HEK293 (cell line): Measurements from ENCODE around the gene CLPTM1.
A peak's percentile ranks its signal among the peaks of the same experiment; 100 is the strongest.

ENCODE experiments used
- CTCF ChIA-PET: fragments of 350-600 bp; formaldehyde crosslinking; extraction: SDS; loops from one replicate; lab custom pipeline; 2021; ENCODE audit warnings: antibody characterized with exemption; lab: Yijun Ruan, JAX
- POLR2A ChIA-PET: fragments of 300-600 bp; formaldehyde crosslinking; extraction: SDS; loops from one replicate; lab custom pipeline; 2020; ENCODE audit warnings: antibody characterized with exemption, inconsistent platforms; lab: Yijun Ruan, JAX
- H3K27ac ChIP-seq: fragments of 200-500 bp; sonication (Bioruptor generic); 2 replicates; pipeline ENCODE4 v1.5.1; 2014; ENCODE audit warnings: low read depth, low read length, control low read depth, inconsistent platforms; ENCODE audit errors: extremely low read depth
- H3K36me3 ChIP-seq, 2 experiments: fragments of 200-500 bp in 1 of 2; sonication (Bioruptor generic) in 1 of 2; 1 replicate in 1 of 2; 2 replicates in 1 of 2; pipeline ENCODE4 v1.5.1; 2014 to 2017; ENCODE audit warnings: inconsistent platforms in 2 of 2, low read length in 2 of 2; ENCODE audit not compliant: control insufficient read depth in 2 of 2, insufficient read depth in 1 of 2
- H3K4me1 ChIP-seq: fragments of 200-500 bp; sonication (Bioruptor generic); 2 replicates; pipeline ENCODE4 v1.5.1; 2014; ENCODE audit warnings: mild to moderate bottlenecking, low read length, inconsistent platforms; ENCODE audit not compliant: control insufficient read depth, insufficient read depth
- H3K4me3 ChIP-seq: 2 replicates; pipeline ENCODE4 v1.5.1; 2011; ENCODE audit warnings: low read depth, mild to moderate bottlenecking, control low read depth, low read length, moderate library complexity
- H3K9me3 ChIP-seq: fragments of 200-500 bp; sonication (Bioruptor generic); 2 replicates; pipeline ENCODE4 v1.5.1; 2014; ENCODE audit warnings: low read depth, low read length, inconsistent platforms; ENCODE audit not compliant: control insufficient read depth, insufficient read depth
- KLF10 ChIP-seq: fragments of 450-650 bp; IDR thresholded peaks from 2 replicates; pipeline ENCODE4 v1.5.1; 2018; ENCODE audit warnings: missing biosample characterization, mild to moderate bottlenecking, missing genetic modification characterization
- MZF1 ChIP-seq: fragments of 450-650 bp; formaldehyde crosslinking; IDR thresholded peaks from 2 replicates; pipeline ENCODE4 v1.5.1; 2017; ENCODE audit warnings: missing biosample characterization, missing genetic modification characterization, borderline replicate concordance
- SCRT2 ChIP-seq: fragments of 450-650 bp; formaldehyde crosslinking; IDR thresholded peaks from 2 replicates; pipeline ENCODE4 v1.5.1; 2016; ENCODE audit warnings: missing biosample characterization, missing genetic modification characterization
- ZBTB48 ChIP-seq: fragments of 450-650 bp; formaldehyde crosslinking; IDR thresholded peaks from 2 replicates; pipeline ENCODE4 v1.5.1; 2016; ENCODE audit warnings: missing biosample characterization, missing genetic modification characterization
- ZEB2 ChIP-seq: fragments of 450-650 bp; formaldehyde crosslinking; IDR thresholded peaks from 2 replicates; pipeline ENCODE4 v1.5.1; 2016; ENCODE audit warnings: missing biosample characterization, missing genetic modification characterization
- ZFP3 ChIP-seq: fragments of 450-650 bp; formaldehyde crosslinking; IDR thresholded peaks from 2 replicates; pipeline ENCODE4 v1.5.1; 2016; ENCODE audit warnings: low read depth, missing biosample characterization, missing genetic modification characterization
- ZNF114 ChIP-seq: fragments of 450-650 bp; formaldehyde crosslinking; IDR thresholded peaks from 2 replicates; pipeline ENCODE4 v1.5.0; 2017; ENCODE audit warnings: missing biosample characterization, missing genetic modification characterization
- ZNF174 ChIP-seq: fragments of 450-650 bp; formaldehyde crosslinking; IDR thresholded peaks from 2 replicates; pipeline ENCODE4 v1.5.0; 2017; ENCODE audit warnings: missing biosample characterization, mild to moderate bottlenecking, missing genetic modification characterization
- ZNF24 ChIP-seq: fragments of 450-650 bp; formaldehyde crosslinking; IDR thresholded peaks from 2 replicates; pipeline ENCODE4 v1.5.1; 2016; ENCODE audit warnings: missing biosample characterization, missing genetic modification characterization
- ZNF302 ChIP-seq: fragments of 450-650 bp; formaldehyde crosslinking; IDR thresholded peaks from 2 replicates; pipeline ENCODE4 v1.5.1; 2016; ENCODE audit warnings: missing biosample characterization, missing genetic modification characterization, low read depth
- ZNF391 ChIP-seq: fragments of 450-650 bp; formaldehyde crosslinking; IDR thresholded peaks from 2 replicates; pipeline ENCODE4 v1.5.1; 2016; ENCODE audit warnings: low read depth, missing biosample characterization, missing genetic modification characterization, borderline replicate concordance
- ZNF560 ChIP-seq: fragments of 450-650 bp; formaldehyde crosslinking; IDR thresholded peaks from 2 replicates; pipeline ENCODE4 v1.5.1; 2017; ENCODE audit warnings: missing biosample characterization, missing genetic modification characterization, borderline replicate concordance
- ZNF580 ChIP-seq: fragments of 450-650 bp; formaldehyde crosslinking; IDR thresholded peaks from 2 replicates; pipeline ENCODE4 v1.5.1; 2016; ENCODE audit warnings: missing biosample characterization, missing genetic modification characterization
- ZNF768 ChIP-seq: fragments of 450-650 bp; formaldehyde crosslinking; IDR thresholded peaks from 2 replicates; pipeline ENCODE4 v1.5.1; 2018; ENCODE audit warnings: missing biosample characterization, mild to moderate bottlenecking, missing genetic modification characterization
- ZNF777 ChIP-seq: fragments of 450-650 bp; formaldehyde crosslinking; IDR thresholded peaks from 2 replicates; pipeline ENCODE4 v1.5.1; 2017; ENCODE audit warnings: missing biosample characterization, missing genetic modification characterization, borderline replicate concordance
- ZNF837 ChIP-seq: fragments of 450-650 bp; formaldehyde crosslinking; IDR thresholded peaks from 2 replicates; pipeline ENCODE4 v1.5.1; 2016; ENCODE audit warnings: missing biosample characterization, missing genetic modification characterization
- TF ChIP-seq, protein P1 (sequence below): fragments of 450-650 bp; formaldehyde crosslinking; IDR thresholded peaks from 2 replicates; pipeline ENCODE4 v1.5.1; 2017; ENCODE audit warnings: missing biosample characterization, missing genetic modification characterization
- TF ChIP-seq, protein P2 (sequence below): IDR thresholded peaks from 2 replicates; pipeline ENCODE4 v1.6.1; 2011; ENCODE audit warnings: mild to moderate bottlenecking, low read depth, low read length, borderline replicate concordance
- TF ChIP-seq, protein P3 (sequence below): fragments of 450-650 bp; formaldehyde crosslinking; IDR thresholded peaks from 2 replicates; pipeline ENCODE4 v1.5.1; 2017; ENCODE audit warnings: missing biosample characterization, missing genetic modification characterization

The CLPTM1 gene

DNA sequence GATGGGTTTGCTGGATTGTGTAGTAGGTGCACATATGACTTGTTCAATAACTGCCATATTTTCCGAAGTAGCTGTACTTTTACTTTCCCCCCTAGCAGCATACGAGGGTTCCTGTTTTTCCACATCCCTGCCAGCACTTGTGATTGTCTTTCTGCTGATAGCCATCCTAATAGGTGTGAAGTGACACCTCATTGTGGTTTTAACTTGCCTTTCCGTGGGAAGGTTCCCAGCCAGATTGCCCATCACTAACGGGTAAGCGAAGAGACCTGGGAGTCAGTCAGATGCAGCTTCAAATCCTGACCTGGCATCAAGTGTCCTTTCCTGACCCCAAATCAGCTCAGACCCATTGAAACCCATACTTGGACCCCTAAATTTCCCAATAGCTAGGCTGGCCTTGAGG lies 4.5 kb downstream of the CLPTM1 start (continued):
- TF ChIP-seq, protein P1, sequence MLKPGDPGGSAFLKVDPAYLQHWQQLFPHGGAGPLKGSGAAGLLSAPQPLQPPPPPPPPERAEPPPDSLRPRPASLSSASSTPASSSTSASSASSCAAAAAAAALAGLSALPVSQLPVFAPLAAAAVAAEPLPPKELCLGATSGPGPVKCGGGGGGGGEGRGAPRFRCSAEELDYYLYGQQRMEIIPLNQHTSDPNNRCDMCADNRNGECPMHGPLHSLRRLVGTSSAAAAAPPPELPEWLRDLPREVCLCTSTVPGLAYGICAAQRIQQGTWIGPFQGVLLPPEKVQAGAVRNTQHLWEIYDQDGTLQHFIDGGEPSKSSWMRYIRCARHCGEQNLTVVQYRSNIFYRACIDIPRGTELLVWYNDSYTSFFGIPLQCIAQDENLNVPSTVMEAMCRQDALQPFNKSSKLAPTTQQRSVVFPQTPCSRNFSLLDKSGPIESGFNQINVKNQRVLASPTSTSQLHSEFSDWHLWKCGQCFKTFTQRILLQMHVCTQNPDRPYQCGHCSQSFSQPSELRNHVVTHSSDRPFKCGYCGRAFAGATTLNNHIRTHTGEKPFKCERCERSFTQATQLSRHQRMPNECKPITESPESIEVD (tag by site-specific recombination): no peak
- TF ChIP-seq, protein P2, sequence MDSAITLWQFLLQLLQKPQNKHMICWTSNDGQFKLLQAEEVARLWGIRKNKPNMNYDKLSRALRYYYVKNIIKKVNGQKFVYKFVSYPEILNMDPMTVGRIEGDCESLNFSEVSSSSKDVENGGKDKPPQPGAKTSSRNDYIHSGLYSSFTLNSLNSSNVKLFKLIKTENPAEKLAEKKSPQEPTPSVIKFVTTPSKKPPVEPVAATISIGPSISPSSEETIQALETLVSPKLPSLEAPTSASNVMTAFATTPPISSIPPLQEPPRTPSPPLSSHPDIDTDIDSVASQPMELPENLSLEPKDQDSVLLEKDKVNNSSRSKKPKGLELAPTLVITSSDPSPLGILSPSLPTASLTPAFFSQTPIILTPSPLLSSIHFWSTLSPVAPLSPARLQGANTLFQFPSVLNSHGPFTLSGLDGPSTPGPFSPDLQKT: no peak
- TF ChIP-seq ZNF580 (tag by site-specific recombination): no peak
- no peak for TF ChIP-seq ZEB2 (tag by site-specific recombination)
- no peak for TF ChIP-seq SCRT2 (tag by site-specific recombination)
- no peak for TF ChIP-seq ZNF560 (tag by site-specific recombination)
- no peak for TF ChIP-seq MZF1 (tag by site-specific recombination)

GRCh38 chr19:44960906-44961728 lies 5.9 kb downstream of the CLPTM1 start:
- ChIA-PET CTCF (interaction anchor here (1.1 to 1.6 kb wide), 2 partner anchors 9 to 33 kb away, joined by 3 read pairs; no protein-coding TSS in a partner anchor), POLR2A (interaction anchor here (0.5 kb wide), 1 partner anchor 61 kb away, joined by 5 read pairs; no protein-coding TSS in a partner anchor)
- Histone ChIP-seq H3K27ac (0 out of 2 replicates have a peak overlapping the region, but pooled peaks have one; percentile 16), H3K36me3 (peaks cover 55 to 58% of the 10 kb centered on the region in 2 experiments), H3K4me3 (no peak overlapping the region), H3K4me1 (peaks cover 7% of the 10 kb centered on the region), H3K9me3 (no peaks in the 10 kb centered on the region)
- TF ChIP-seq ZNF768 (tag by site-specific recombination) (no peak), ZNF174 (no peak), ZNF302 (tag by site-specific recombination) (no peak), ZNF24 (tag by site-specific recombination) (no peak), ZFP3 (tag by site-specific recombination) (no peak), ZNF391 (tag by site-specific recombination) (no peak), ZNF837 (tag by site-specific recombination) (no peak), ZNF114 (no peak), KLF10 (no peak), ZNF777 (tag by site-specific recombination) (no peak), ZBTB48 (tag by site-specific recombination) (no peak)
- TF ChIP-seq, protein P3, sequence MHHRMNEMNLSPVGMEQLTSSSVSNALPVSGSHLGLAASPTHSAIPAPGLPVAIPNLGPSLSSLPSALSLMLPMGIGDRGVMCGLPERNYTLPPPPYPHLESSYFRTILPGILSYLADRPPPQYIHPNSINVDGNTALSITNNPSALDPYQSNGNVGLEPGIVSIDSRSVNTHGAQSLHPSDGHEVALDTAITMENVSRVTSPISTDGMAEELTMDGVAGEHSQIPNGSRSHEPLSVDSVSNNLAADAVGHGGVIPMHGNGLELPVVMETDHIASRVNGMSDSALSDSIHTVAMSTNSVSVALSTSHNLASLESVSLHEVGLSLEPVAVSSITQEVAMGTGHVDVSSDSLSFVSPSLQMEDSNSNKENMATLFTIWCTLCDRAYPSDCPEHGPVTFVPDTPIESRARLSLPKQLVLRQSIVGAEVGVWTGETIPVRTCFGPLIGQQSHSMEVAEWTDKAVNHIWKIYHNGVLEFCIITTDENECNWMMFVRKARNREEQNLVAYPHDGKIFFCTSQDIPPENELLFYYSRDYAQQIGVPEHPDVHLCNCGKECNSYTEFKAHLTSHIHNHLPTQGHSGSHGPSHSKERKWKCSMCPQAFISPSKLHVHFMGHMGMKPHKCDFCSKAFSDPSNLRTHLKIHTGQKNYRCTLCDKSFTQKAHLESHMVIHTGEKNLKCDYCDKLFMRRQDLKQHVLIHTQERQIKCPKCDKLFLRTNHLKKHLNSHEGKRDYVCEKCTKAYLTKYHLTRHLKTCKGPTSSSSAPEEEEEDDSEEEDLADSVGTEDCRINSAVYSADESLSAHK (tag by site-specific recombination): no peak
